IMR-90 (cell line): ENCODE data around the gene RASAL1. TPM values are rescaled to one million over a fixed set of nuclear protein-coding genes. Genes with fewer than 3 reads are reported as not detected.

Experiments
- ATAC-seq: fragments of 200-7000 bp; cut with Tn5 transposase; 2 replicates; pipeline ENCODE4 v1.9.1; 2020; ENCODE audit warnings: low read depth, mild to moderate bottlenecking, moderate library complexity
- BruUV-seq: library from RNA; stranded (reverse); fragments of 400-500 nt; replicated peaks from 2 replicates; lab custom pipeline; 2021; lab: Mats Ljungman, UMichigan
- CTCF ChIA-PET: fragments of 300-600 bp; formaldehyde crosslinking; extraction: SDS; loops from one replicate; lab custom pipeline; 2021; ENCODE audit warnings: antibody characterized with exemption; lab: Yijun Ruan, JAX
- POLR2A ChIA-PET: fragments of 300-600 bp; sonication (Branson Sonifier 250); formaldehyde crosslinking; loops from one replicate; lab custom pipeline; 2022; ENCODE audit warnings: antibody characterized with exemption; ENCODE audit not compliant: unreplicated experiment; lab: Charles Lee
- DNase-seq: peaks from one replicate; pipeline ENCODE4 v3.0.0; 2013
- H2AFZ ChIP-seq: replicated peaks from 2 replicates; pipeline ENCODE3; 2013; ENCODE audit warnings: low read length, mild to moderate bottlenecking; ENCODE audit not compliant: poor library complexity
- H2AK5ac ChIP-seq: 2 replicates; pipeline ENCODE4 v1.6.1; 2013; ENCODE audit warnings: low read depth, low read length, inconsistent platforms
- H2AK9ac ChIP-seq: replicated peaks from 2 replicates; pipeline ENCODE3; 2013; ENCODE audit warnings: mild to moderate bottlenecking, low read depth, low read length, moderate library complexity; ENCODE audit not compliant: poor library complexity
- H2BK120ac ChIP-seq: 2 replicates; pipeline ENCODE4 v1.6.1; 2013; ENCODE audit warnings: low read depth, low read length, inconsistent platforms
- H2BK15ac ChIP-seq: 3 replicates; pipeline ENCODE4 v1.6.1; 2013; ENCODE audit warnings: low read depth, low read length, inconsistent platforms
- H2BK20ac ChIP-seq: 2 replicates; pipeline ENCODE4 v1.6.1; 2013; ENCODE audit warnings: low read depth, mild to moderate bottlenecking, inconsistent platforms, low read length, moderate library complexity
- H2BK5ac ChIP-seq: 2 replicates; pipeline ENCODE4 v1.6.1; 2013; ENCODE audit warnings: mild to moderate bottlenecking, low read depth, low read length, inconsistent platforms; ENCODE audit not compliant: poor library complexity, severe bottlenecking
- H3K14ac ChIP-seq: replicated peaks from 2 replicates; pipeline ENCODE4 v1.6.1; 2013; ENCODE audit warnings: low read depth, low read length, inconsistent platforms
- H3K18ac ChIP-seq: 2 replicates; pipeline ENCODE4 v1.6.1; 2013; ENCODE audit warnings: low read depth, low read length, control low read depth
- H3K23ac ChIP-seq: 2 replicates; pipeline ENCODE4 v1.6.1; 2013; ENCODE audit warnings: low read depth, low read length, inconsistent platforms
- H3K27ac ChIP-seq: 2 replicates; pipeline ENCODE4 v1.5.1; 2013; ENCODE audit warnings: mild to moderate bottlenecking, control low read depth, low read length; ENCODE audit not compliant: insufficient read depth
- H3K27me3 ChIP-seq: 2 replicates; pipeline ENCODE4 v1.6.1; 2013; ENCODE audit warnings: low read length; ENCODE audit not compliant: control insufficient read depth, insufficient read depth
- H3K36me3 ChIP-seq: 2 replicates; pipeline ENCODE4 v1.6.1; 2013; ENCODE audit warnings: low read length, mixed read lengths; ENCODE audit not compliant: control insufficient read depth, insufficient read depth
- H3K4ac ChIP-seq: 2 replicates; pipeline ENCODE4 v1.6.1; 2013; ENCODE audit warnings: low read depth, low read length, inconsistent platforms
- H3K4me1 ChIP-seq: 2 replicates; pipeline ENCODE4 v1.6.1; 2013; ENCODE audit warnings: low read length, mixed read lengths; ENCODE audit not compliant: control insufficient read depth, insufficient read depth
- H3K4me2 ChIP-seq: 2 replicates; pipeline ENCODE4 v1.6.1; 2013; ENCODE audit warnings: low read depth, mild to moderate bottlenecking, control low read depth, low read length, moderate library complexity
- H3K4me3 ChIP-seq: 2 replicates; pipeline ENCODE4 v1.5.1; 2013; ENCODE audit warnings: low read depth, mild to moderate bottlenecking, control low read depth, low read length, moderate library complexity; ENCODE audit not compliant: insufficient read depth
- H3K56ac ChIP-seq: 2 replicates; pipeline ENCODE4 v1.6.1; 2013; ENCODE audit warnings: low read length, inconsistent platforms; ENCODE audit not compliant: insufficient read depth; ENCODE audit errors: extremely low read depth
- H3K79me1 ChIP-seq, 2 experiments: 2 replicates each; pipeline ENCODE4 v1.6.1; 2013; ENCODE audit warnings: low read length in 2 of 2, inconsistent platforms in 1 of 2, low read depth in 1 of 2
- H3K9ac ChIP-seq: 2 replicates; pipeline ENCODE4 v1.6.1; 2013; ENCODE audit warnings: low read depth, low read length, control low read depth
- H3K9me1 ChIP-seq: 2 replicates; pipeline ENCODE4 v1.6.1; 2013; ENCODE audit warnings: low read length, inconsistent platforms; ENCODE audit not compliant: insufficient read depth
- H3K9me3 ChIP-seq: 2 replicates; pipeline ENCODE4 v1.6.1; 2013; ENCODE audit warnings: low read length; ENCODE audit not compliant: control insufficient read depth, insufficient read depth
- H4K20me1 ChIP-seq: 2 replicates; pipeline ENCODE4 v1.6.1; 2013; ENCODE audit warnings: low read length, inconsistent platforms; ENCODE audit not compliant: insufficient read depth
- H4K5ac ChIP-seq: 2 replicates; pipeline ENCODE4 v1.6.1; 2013; ENCODE audit warnings: mild to moderate bottlenecking, low read depth, low read length, control low read depth
- H4K8ac ChIP-seq, 2 experiments: 2 replicates each; pipeline ENCODE4 v1.6.1; 2013; ENCODE audit warnings: low read depth in 2 of 2, low read length in 2 of 2, control low read depth in 1 of 2, inconsistent platforms in 1 of 2
- H4K91ac ChIP-seq: 2 replicates; pipeline ENCODE4 v1.6.1; 2013; ENCODE audit warnings: low read depth, low read length, inconsistent platforms; ENCODE audit not compliant: insufficient read depth
- NFE2L2 ChIP-seq: fragments of 150-350 bp; IDR thresholded peaks from 2 replicates; pipeline ENCODE4 v1.6.1; 2016; ENCODE audit warnings: low read depth, mild to moderate bottlenecking, low read length
- POLR2A ChIP-seq: IDR thresholded peaks from 2 replicates; pipeline ENCODE4 v1.6.1; 2012; ENCODE audit warnings: mild to moderate bottlenecking, low read depth, low read length
- RCOR1 ChIP-seq: IDR thresholded peaks from 2 replicates; pipeline ENCODE4 v1.6.1; 2012; ENCODE audit warnings: mild to moderate bottlenecking, low read length, improper control_type of control experiment; ENCODE audit not compliant: insufficient replicate concordance
- WGBS, 2 experiments: methylation state at CpG; one replicate each; pipeline versions ENCODE4 v1.1.5 to v1.1.7; 2013; ENCODE audit warnings: missing lambda C conversion rate in 2 of 2; ENCODE audit not compliant: insufficient read length in 1 of 2; ENCODE audit errors: extremely low coverage in 2 of 2; 5-methylcytosine and 5-hydroxymethylcytosine counted together
- dilution Hi-C: fragments of 300-500 bp; cut with HindIII; formaldehyde crosslinking; loops from one replicate; pipeline ENCODE4 v1.14.3; 2018; ENCODE audit warnings: low sequenced_read_pairs; ENCODE audit not compliant: unreplicated experiment
- in situ Hi-C: fragments of 300-500 bp; cut with MboI; formaldehyde crosslinking; loops from 3 replicates; pipeline ENCODE4 v1.14.3; 2019; ENCODE audit warnings: low sequenced_read_pairs, inconsistent platforms, mixed read lengths
- intact Hi-C: fragments of 100-400 bp; cut with micrococcal nuclease; formaldehyde crosslinking; loops from 2 replicates; pipeline ENCODE4 v1.10.0; 2022
- polyA plus RNA-seq, 3 experiments: library from polyadenylated mRNA; depleted of rRNA; stranded (reverse); fragments of >200 nt; gene quantifications; 2 replicates each; pipeline ENCODE4 v1.2.3, GENCODE V29; 2012; ENCODE audit warnings: low replicate concordance in 1 of 3
- total RNA-seq: library from RNA; depleted of rRNA; stranded (reverse); fragments of >200 nt; gene quantifications from 2 replicates; pipeline ENCODE4 v1.2.3, GENCODE V29; 2012
- TF ChIP-seq, protein P1 (sequence below): conservative IDR thresholded peaks from 2 replicates; pipeline ENCODE4 v1.5.1; 2012; ENCODE audit warnings: mild to moderate bottlenecking, low read depth, low read length, improper control_type of control experiment
- TF ChIP-seq, protein P2 (sequence below): fragments of 150-350 bp; IDR thresholded peaks from 2 replicates; pipeline ENCODE4 v1.6.1; 2016; ENCODE audit warnings: low read depth, mild to moderate bottlenecking, low read length, moderate library complexity, borderline replicate concordance

RASAL1 gene
- total and polyA plus RNA-seq, 2 of the 4 experiments (the other 2 are of a cell fraction), result not detected

DNA sequence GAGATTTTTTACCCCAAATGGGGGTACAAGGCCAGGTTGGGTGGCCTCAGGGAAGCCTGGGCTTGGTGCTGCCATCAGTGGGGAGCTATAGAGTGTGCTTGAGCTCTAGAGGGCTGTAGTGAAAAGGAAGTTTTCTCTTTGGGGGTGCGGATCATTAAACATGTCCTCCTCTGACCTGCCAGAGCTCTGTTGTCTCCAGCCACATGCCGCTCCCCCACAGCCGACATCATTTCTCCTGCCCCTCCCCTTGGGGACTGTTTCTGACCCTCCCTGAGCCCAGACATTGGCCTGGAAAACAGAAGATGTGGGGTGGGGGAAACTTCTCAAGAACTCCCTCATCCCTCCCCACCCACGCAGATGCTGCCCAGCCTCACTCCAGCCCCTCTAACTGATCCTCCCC lies 53.7 kb downstream of the RASAL1 start:
- Histone ChIP-seq H3K4ac (no peak overlapping the region), H3K27ac (no peak overlapping the region), H2AK5ac (no peak overlapping the region), H3K4me2 (no peak overlapping the region), H3K14ac (no peak overlapping the region), H2AFZ (no peak overlapping the region), H3K4me3 (no peak overlapping the region), H3K18ac (no peak overlapping the region), H4K20me1 (no peaks in the 10 kb centered on the region), H3K56ac (no peak overlapping the region), H3K36me3 (no peaks in the 10 kb centered on the region), H4K91ac (no peak overlapping the region), H3K27me3 (peaks cover 18% of the 10 kb centered on the region), H3K4me1 (no peaks in the 10 kb centered on the region), H3K79me1 (no peaks in the 10 kb centered on the region), H2BK120ac (no peak overlapping the region), H2BK15ac (no peak overlapping the region), H3K9me3 (no peaks in the 10 kb centered on the region), H3K9me1 (no peaks in the 10 kb centered on the region), H3K9ac (no peak overlapping the region), H2BK20ac (no peak overlapping the region), H4K8ac (no peak overlapping the region), H2AK9ac (no peak overlapping the region), H4K5ac (no peak overlapping the region), H3K23ac (no peak overlapping the region), H2BK5ac (no peak overlapping the region)
- BruUV-seq, result no TSS peak
- DNase-seq (no peak), ATAC-seq (no peak)
- in situ Hi-C loops (no loop called here), intact Hi-C loops (no loop called here), dilution Hi-C loops (no loop called here)
- WGBS, 2 experiments, result no CpG with 5 or more reads among the region's 4 CpGs
- TF ChIP-seq RCOR1 (no peak), POLR2A (no peak), NFE2L2 (no peak)
- TF ChIP-seq, protein P1, sequence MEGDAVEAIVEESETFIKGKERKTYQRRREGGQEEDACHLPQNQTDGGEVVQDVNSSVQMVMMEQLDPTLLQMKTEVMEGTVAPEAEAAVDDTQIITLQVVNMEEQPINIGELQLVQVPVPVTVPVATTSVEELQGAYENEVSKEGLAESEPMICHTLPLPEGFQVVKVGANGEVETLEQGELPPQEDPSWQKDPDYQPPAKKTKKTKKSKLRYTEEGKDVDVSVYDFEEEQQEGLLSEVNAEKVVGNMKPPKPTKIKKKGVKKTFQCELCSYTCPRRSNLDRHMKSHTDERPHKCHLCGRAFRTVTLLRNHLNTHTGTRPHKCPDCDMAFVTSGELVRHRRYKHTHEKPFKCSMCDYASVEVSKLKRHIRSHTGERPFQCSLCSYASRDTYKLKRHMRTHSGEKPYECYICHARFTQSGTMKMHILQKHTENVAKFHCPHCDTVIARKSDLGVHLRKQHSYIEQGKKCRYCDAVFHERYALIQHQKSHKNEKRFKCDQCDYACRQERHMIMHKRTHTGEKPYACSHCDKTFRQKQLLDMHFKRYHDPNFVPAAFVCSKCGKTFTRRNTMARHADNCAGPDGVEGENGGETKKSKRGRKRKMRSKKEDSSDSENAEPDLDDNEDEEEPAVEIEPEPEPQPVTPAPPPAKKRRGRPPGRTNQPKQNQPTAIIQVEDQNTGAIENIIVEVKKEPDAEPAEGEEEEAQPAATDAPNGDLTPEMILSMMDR, result no peak
- TF ChIP-seq, protein P2, sequence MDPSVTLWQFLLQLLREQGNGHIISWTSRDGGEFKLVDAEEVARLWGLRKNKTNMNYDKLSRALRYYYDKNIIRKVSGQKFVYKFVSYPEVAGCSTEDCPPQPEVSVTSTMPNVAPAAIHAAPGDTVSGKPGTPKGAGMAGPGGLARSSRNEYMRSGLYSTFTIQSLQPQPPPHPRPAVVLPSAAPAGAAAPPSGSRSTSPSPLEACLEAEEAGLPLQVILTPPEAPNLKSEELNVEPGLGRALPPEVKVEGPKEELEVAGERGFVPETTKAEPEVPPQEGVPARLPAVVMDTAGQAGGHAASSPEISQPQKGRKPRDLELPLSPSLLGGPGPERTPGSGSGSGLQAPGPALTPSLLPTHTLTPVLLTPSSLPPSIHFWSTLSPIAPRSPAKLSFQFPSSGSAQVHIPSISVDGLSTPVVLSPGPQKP, result no peak
- CTCF ChIA-PET, result no interaction called here
- POLR2A ChIA-PET, result no interaction called here
